Stomach (tissue), 9 donors: ENCODE measurements around the gene FCHO1. TPM values are rescaled to one million over a fixed set of nuclear protein-coding genes. Genes with fewer than 3 reads are reported as not detected.

ENCODE experiments used
- DNase-seq, 2 donors: peaks; one replicate each; pipeline versions ENCODE4 v3.0.0 to v3.0.0-alpha.2; 2013 to 2019
- H3K27ac ChIP-seq, 5 donors: fragments of 200-600 bp in 4 of 5; sonication (generic) in 4 of 5; one replicate each; pipeline ENCODE4 v1.5.1; 2013 to 2019; ENCODE audit warnings: mild to moderate bottlenecking in 1 of 5, moderate library complexity in 1 of 5
- H3K27me3 ChIP-seq, 3 donors: fragments of 200-600 bp; sonication (generic); one replicate each; pipeline ENCODE4 v1.5.1; 2017 to 2019; ENCODE audit warnings: mixed run types in 1 of 3
- H3K36me3 ChIP-seq, 4 donors: fragments of 200-600 bp; sonication (generic); 1 replicate in 3 of 4; 2 replicates in 1 of 4; pipeline ENCODE4 v1.5.1; 2016 to 2019
- H3K4me1 ChIP-seq, 4 donors: fragments of 200-600 bp; sonication (generic); one replicate each; pipeline ENCODE4 v1.5.1; 2016 to 2019
- H3K4me3 ChIP-seq, 4 donors: fragments of 200-600 bp; sonication (generic) in 3 of 4; one replicate each; pipeline ENCODE4 v1.5.1; 2016 to 2019; ENCODE audit warnings: mild to moderate bottlenecking in 1 of 4
- H3K9me3 ChIP-seq, 4 donors: fragments of 200-600 bp; sonication (generic); one replicate each; pipeline ENCODE4 v1.5.1; 2016 to 2019
- CTCF ChIP-seq, 7 experiments: fragments of 450-650 bp in 4 of 7; fragments of 200-600 bp in 3 of 7; sonication (generic) in 3 of 7; IDR thresholded peaks; one replicate each; pipeline ENCODE4 v1.5.1; 2016 to 2019; ENCODE audit warnings: antibody characterized with exemption in 7 of 7, control low read depth in 2 of 7, mild to moderate bottlenecking in 1 of 7
- EP300 ChIP-seq: sonication (generic); formaldehyde crosslinking; IDR thresholded peaks from one replicate; pipeline ENCODE4 v1.6.1; 2017; ENCODE audit warnings: antibody characterized with exemption
- POLR2A ChIP-seq, 4 donors: fragments of 450-650 bp; IDR thresholded peaks; one replicate each; pipeline ENCODE4 v1.6.1; 2016; ENCODE audit warnings: antibody characterized with exemption in 4 of 4, control low read depth in 2 of 4, mild to moderate bottlenecking in 1 of 4, moderate library complexity in 1 of 4
- POLR2AphosphoS5 ChIP-seq, 3 donors: sonication (generic); formaldehyde crosslinking; IDR thresholded peaks; one replicate each; pipeline ENCODE4 v1.6.1; 2016; ENCODE audit warnings: antibody characterized with exemption in 3 of 3
- WGBS, 5 donors: extraction: QIAGEN DNeasy Blood & Tissue Kit in 3 of 5; methylation state at CpG; one replicate each; pipeline versions ENCODE4 v1.1.5 to v1.1.7; 2013 to 2018; 5-methylcytosine and 5-hydroxymethylcytosine counted together
- intact Hi-C: fragments of 100-400 bp; cut with DNase I; formaldehyde crosslinking; loops from one replicate; pipeline ENCODE4 v1.15.1; 2023; ENCODE audit warnings: low total_unique reads
- polyA plus RNA-seq, 3 donors: library from polyadenylated mRNA; stranded (reverse); fragments of 200-250 nt; gene quantifications; one replicate each; pipeline ENCODE4 v1.2.3, GENCODE V29; 2013
- total RNA-seq, 5 donors: library from RNA; depleted of rRNA; stranded (reverse); fragments of >200 nt; gene quantifications; one replicate each; pipeline versions ENCODE4 v1.1.0 to v1.2.3, GENCODE V29; 2014 to 2016
- donor health status: healthy with polysubstance abuse.
- donor health status: Bipolar disorder and iron deficiency.
- donor health status: healthy.

Gene FCHO1
- total and polyA plus RNA-seq, 8 donors, result 0.53 to 9.3 (median 0.92) TPM; not detected in 1

- intact Hi-C loops, result no loop called here
These were observed 31.4 kb upstream of the FCHO1 start for GRCh38 chr19:17719730-17720400.

GRCh38 chr19:17720440-17720839 is 30.8 kb upstream of the FCHO1 start:
- Histone ChIP-seq H3K27me3 (no peaks in the 10 kb centered on the region), H3K9me3 (no peaks in the 10 kb centered on the region), H3K27ac (peak overlapping the region; percentile 44 to 90 (median 83)), H3K4me3 (peak overlapping the region; percentile 88 to 100 (median 94)), H3K4me1 (peaks cover 26 to 64% (median 52%) of the 10 kb centered on the region in 4 donors), H3K36me3 (peaks cover 18 to 40% (median 28%) of the 10 kb centered on the region in 4 donors)
- intact Hi-C loops, result no loop called here
- TF ChIP-seq POLR2AphosphoS5 (IDR thresholded peaks at IDR 0.05), result no peak
- TF ChIP-seq EP300, result no peak
- 7 to 25% (median 16%) methylated on average over 7 of the region's 7 CpGs for WGBS, 5 donors
- DNase-seq, result peak in 1 of 2 donors; percentile 35

More at GRCh38 chr19:17719730-17720400, 31.4 kb upstream of the FCHO1 start:
- Histone ChIP-seq H3K27ac (peak overlapping the region; percentile 74 to 90 (median 83)), H3K4me3 (peak overlapping the region; percentile 88 to 100 (median 94)), H3K36me3 (peaks cover 13 to 35% (median 22%) of the 10 kb centered on the region in 4 donors), H3K4me1 (peaks cover 26 to 64% (median 52%) of the 10 kb centered on the region in 4 donors), H3K9me3 (no peaks in the 10 kb centered on the region), H3K27me3 (no peaks in the 10 kb centered on the region)
- whole genome bisulfite sequencing, 5 donors, result 0 to 4% (median 2%) methylated on average over 6 to 38 of the region's 38 CpGs
- no peak for TF ChIP-seq POLR2AphosphoS5 (IDR thresholded peaks at IDR 0.05)
- no peak for TF ChIP-seq CTCF (IDR thresholded peaks at IDR 0.05)
- no peak for TF ChIP-seq EP300
- DNase-seq, result peak; percentile 67 to 73

- H3K36me3 ChIP-seq, result peaks cover 25 to 48% (median 35%) of the 10 kb centered on the region in 4 donors
- no peaks in the 10 kb centered on the region for H3K27me3 ChIP-seq
- H3K4me3 ChIP-seq, result peak overlapping the region in 3 of 4 donors; percentile 88 to 100 (median 97)
- TF ChIP-seq POLR2A (IDR thresholded peaks at IDR 0.05) (no peak), CTCF (IDR thresholded peaks at IDR 0.05) (no peak), POLR2AphosphoS5 (IDR thresholded peaks at IDR 0.05) (no peak), EP300 (no peak)
- no peak for DNase-seq
- no peaks in the 10 kb centered on the region for H3K9me3 ChIP-seq
- peak overlapping the region in 4 of 5 donors; percentile 44 to 90 (median 64) for H3K27ac ChIP-seq
- peaks cover 26 to 64% (median 52%) of the 10 kb centered on the region in 4 donors for H3K4me1 ChIP-seq
- WGBS, 5 donors, result 67 to 74% (median 69%) methylated on average over 12 of the region's 12 CpGs
- intact Hi-C loops, result no loop called here
These were observed 30.1 kb upstream of the FCHO1 start for GRCh38 chr19:17721111-17721628.

- H3K9me3 ChIP-seq, result no peaks in the 10 kb centered on the region
- H3K27me3 ChIP-seq, result no peaks in the 10 kb centered on the region
- 48 to 66% (median 63%) methylated on average over 4 to 8 of the region's 8 CpGs for WGBS, 5 donors
- intact Hi-C loops, result no loop called here
- DNase-seq, result peak in 1 of 2 donors; percentile 36
- H3K27ac ChIP-seq, result peak overlapping the region in 3 of 5 donors; percentile 44 to 90 (median 83)
- H3K4me1 ChIP-seq, result peaks cover 26 to 62% (median 53%) of the 10 kb centered on the region in 4 donors
- TF ChIP-seq EP300, result no peak
- no peak for TF ChIP-seq CTCF (IDR thresholded peaks at IDR 0.05)
- no peak for TF ChIP-seq POLR2AphosphoS5 (IDR thresholded peaks at IDR 0.05)
- TF ChIP-seq POLR2A (IDR thresholded peaks at IDR 0.05), result no peak
- H3K36me3 ChIP-seq, result peaks cover 31 to 54% (median 42%) of the 10 kb centered on the region in 4 donors
- H3K4me3 ChIP-seq, result peak overlapping the region in 2 of 4 donors; percentile 97 to 100
These were observed 29.5 kb upstream of the FCHO1 start for GRCh38 chr19:17721821-17722220.
